HEK293 (cell line): ENCODE measurements around the gene PSMD2.

ENCODE experiments used
- CTCF ChIA-PET: fragments of 350-600 bp; formaldehyde crosslinking; extraction: SDS; loops from one replicate; lab custom pipeline; 2021; ENCODE audit warnings: antibody characterized with exemption; lab: Yijun Ruan, JAX
- POLR2A ChIA-PET: fragments of 300-600 bp; formaldehyde crosslinking; extraction: SDS; loops from one replicate; lab custom pipeline; 2020; ENCODE audit warnings: antibody characterized with exemption, inconsistent platforms; lab: Yijun Ruan, JAX
- H3K27ac ChIP-seq: fragments of 200-500 bp; sonication (Bioruptor generic); 2 replicates; pipeline ENCODE4 v1.5.1; 2014; ENCODE audit warnings: low read depth, low read length, control low read depth, inconsistent platforms; ENCODE audit errors: extremely low read depth
- H3K36me3 ChIP-seq, 2 experiments: fragments of 200-500 bp in 1 of 2; sonication (Bioruptor generic) in 1 of 2; 1 replicate in 1 of 2; 2 replicates in 1 of 2; pipeline ENCODE4 v1.5.1; 2014 to 2017; ENCODE audit warnings: inconsistent platforms in 2 of 2, low read length in 2 of 2; ENCODE audit not compliant: control insufficient read depth in 2 of 2, insufficient read depth in 1 of 2
- H3K4me1 ChIP-seq: fragments of 200-500 bp; sonication (Bioruptor generic); 2 replicates; pipeline ENCODE4 v1.5.1; 2014; ENCODE audit warnings: mild to moderate bottlenecking, low read length, inconsistent platforms; ENCODE audit not compliant: control insufficient read depth, insufficient read depth
- H3K4me3 ChIP-seq: 2 replicates; pipeline ENCODE4 v1.5.1; 2011; ENCODE audit warnings: low read depth, mild to moderate bottlenecking, control low read depth, low read length, moderate library complexity
- H3K9me3 ChIP-seq: fragments of 200-500 bp; sonication (Bioruptor generic); 2 replicates; pipeline ENCODE4 v1.5.1; 2014; ENCODE audit warnings: low read depth, low read length, inconsistent platforms; ENCODE audit not compliant: control insufficient read depth, insufficient read depth
- BCL11B ChIP-seq: fragments of 450-650 bp; formaldehyde crosslinking; IDR thresholded peaks from 2 replicates; pipeline ENCODE4 v1.5.1; 2016; ENCODE audit warnings: low read depth, missing biosample characterization, missing genetic modification characterization
- PRDM10 ChIP-seq: fragments of 450-650 bp; formaldehyde crosslinking; IDR thresholded peaks from 2 replicates; pipeline ENCODE4 v1.5.1; 2016; ENCODE audit warnings: missing biosample characterization, missing genetic modification characterization
- PRDM6 ChIP-seq: fragments of 450-650 bp; formaldehyde crosslinking; IDR thresholded peaks from 2 replicates; pipeline ENCODE4 v1.5.1; 2017; ENCODE audit warnings: missing biosample characterization, missing genetic modification characterization
- SALL2 ChIP-seq: fragments of 450-650 bp; formaldehyde crosslinking; IDR thresholded peaks from 2 replicates; pipeline ENCODE4 v1.5.0; 2017; ENCODE audit warnings: missing biosample characterization, mild to moderate bottlenecking, missing genetic modification characterization, borderline replicate concordance
- ZNF114 ChIP-seq: fragments of 450-650 bp; formaldehyde crosslinking; IDR thresholded peaks from 2 replicates; pipeline ENCODE4 v1.5.0; 2017; ENCODE audit warnings: missing biosample characterization, missing genetic modification characterization
- ZNF157 ChIP-seq: fragments of 450-650 bp; formaldehyde crosslinking; IDR thresholded peaks from 2 replicates; pipeline ENCODE4 v1.5.1; 2016; ENCODE audit warnings: missing biosample characterization, missing genetic modification characterization
- ZNF248 ChIP-seq: fragments of 450-650 bp; formaldehyde crosslinking; IDR thresholded peaks from 2 replicates; pipeline ENCODE4 v1.5.1; 2017; ENCODE audit warnings: missing biosample characterization, missing genetic modification characterization
- ZNF280D ChIP-seq: fragments of 450-650 bp; formaldehyde crosslinking; IDR thresholded peaks from 2 replicates; pipeline ENCODE4 v1.5.1; 2016; ENCODE audit warnings: missing biosample characterization, missing genetic modification characterization
- ZNF518A ChIP-seq: fragments of 450-650 bp; formaldehyde crosslinking; conservative IDR thresholded peaks from 2 replicates; pipeline ENCODE4 v1.5.1; 2016; ENCODE audit warnings: low read depth, missing biosample characterization, missing genetic modification characterization
- ZNF596 ChIP-seq: fragments of 450-650 bp; IDR thresholded peaks from 2 replicates; pipeline ENCODE4 v1.5.0; 2018; ENCODE audit warnings: missing biosample characterization, mild to moderate bottlenecking, missing genetic modification characterization, moderate library complexity
- ZNF704 ChIP-seq: fragments of 450-650 bp; formaldehyde crosslinking; IDR thresholded peaks from 2 replicates; pipeline ENCODE4 v1.5.1; 2016; ENCODE audit warnings: missing biosample characterization, missing genetic modification characterization
- ZNF776 ChIP-seq: fragments of 450-650 bp; formaldehyde crosslinking; IDR thresholded peaks from 2 replicates; pipeline ENCODE4 v1.5.0; 2017; ENCODE audit warnings: missing biosample characterization, missing genetic modification characterization, borderline replicate concordance

Gene PSMD2

GRCh38 chr3:184275961-184276910, 22.8 kb upstream of the PSMD2 start, which contains the start of gene ECE2 (continued):
- TF ChIP-seq ZNF280D (tag by site-specific recombination), result no peak
- no peak for TF ChIP-seq ZNF776 (tag by site-specific recombination)
- TF ChIP-seq ZNF248 (tag by site-specific recombination), result no peak
- TF ChIP-seq SALL2 (tag by site-specific recombination), result no peak
- TF ChIP-seq PRDM6 (tag by site-specific recombination), result no peak
- TF ChIP-seq ZNF157 (tag by site-specific recombination), result no peak

GRCh38 chr3:184277366-184277765, 21.7 kb upstream of the PSMD2 start:
- Histone ChIP-seq H3K27ac (no peak overlapping the region), H3K9me3 (no peaks in the 10 kb centered on the region), H3K4me3 (no peak overlapping the region), H3K36me3 (no peaks in the 10 kb centered on the region), H3K4me1 (no peaks in the 10 kb centered on the region)
- CTCF ChIA-PET, result no interaction called here
- POLR2A ChIA-PET, result no interaction called here
- no peak for TF ChIP-seq ZNF518A (tag by site-specific recombination)
- TF ChIP-seq PRDM10 (tag by site-specific recombination), result no peak
- no peak for TF ChIP-seq ZNF704 (tag by site-specific recombination)
- TF ChIP-seq ZNF114, result no peak
- TF ChIP-seq ZNF596 (tag by site-specific recombination), result no peak
- TF ChIP-seq BCL11B (tag by site-specific recombination), result no peak
